ENCODE data around the gene GRK2.

Gene GRK2

DNA sequence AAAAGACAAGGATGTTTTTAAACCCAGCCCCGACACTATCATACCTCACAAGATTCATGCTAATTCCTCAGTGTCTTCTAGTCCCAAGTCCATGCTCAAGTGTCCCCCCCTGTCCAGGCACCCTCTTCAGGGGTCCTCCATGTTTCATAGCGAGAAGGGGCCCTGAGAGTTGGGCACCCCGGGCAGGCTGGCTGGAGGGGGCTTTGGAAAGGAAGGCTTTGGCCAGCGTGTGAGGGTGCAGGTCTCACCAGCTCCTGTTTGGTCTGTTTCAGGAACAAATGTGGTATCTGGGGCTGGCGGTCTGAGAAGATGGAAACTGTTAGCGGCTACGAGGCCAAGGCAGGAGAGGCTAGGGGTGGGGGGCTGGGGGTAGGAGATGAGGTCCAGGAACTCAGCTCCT is 32.5 kb downstream of the GRK2 start:
- no peaks in the 10 kb centered on the region for H3K27me3 ChIP-seq
- intact Hi-C loops (cut with DNase I; ENCODE audit: low total_unique reads): no loop called here
- H3K4me1 ChIP-seq: peaks cover 0 to 19% (median 12%) of the 10 kb centered on the region in 4 donors
- H3K4me3 ChIP-seq: no peak overlapping the region
- no peak for DNase-seq
- H3K27ac ChIP-seq: no peak overlapping the region
- peaks cover 0 to 9% (median 0%) of the 10 kb centered on the region in 3 donors for H3K9me3 ChIP-seq
- TF ChIP-seq CTCF (IDR thresholded peaks at IDR 0.05): no peak
- peaks cover 39 to 75% (median 60%) of the 10 kb centered on the region in 3 donors for H3K36me3 ChIP-seq

DNA sequence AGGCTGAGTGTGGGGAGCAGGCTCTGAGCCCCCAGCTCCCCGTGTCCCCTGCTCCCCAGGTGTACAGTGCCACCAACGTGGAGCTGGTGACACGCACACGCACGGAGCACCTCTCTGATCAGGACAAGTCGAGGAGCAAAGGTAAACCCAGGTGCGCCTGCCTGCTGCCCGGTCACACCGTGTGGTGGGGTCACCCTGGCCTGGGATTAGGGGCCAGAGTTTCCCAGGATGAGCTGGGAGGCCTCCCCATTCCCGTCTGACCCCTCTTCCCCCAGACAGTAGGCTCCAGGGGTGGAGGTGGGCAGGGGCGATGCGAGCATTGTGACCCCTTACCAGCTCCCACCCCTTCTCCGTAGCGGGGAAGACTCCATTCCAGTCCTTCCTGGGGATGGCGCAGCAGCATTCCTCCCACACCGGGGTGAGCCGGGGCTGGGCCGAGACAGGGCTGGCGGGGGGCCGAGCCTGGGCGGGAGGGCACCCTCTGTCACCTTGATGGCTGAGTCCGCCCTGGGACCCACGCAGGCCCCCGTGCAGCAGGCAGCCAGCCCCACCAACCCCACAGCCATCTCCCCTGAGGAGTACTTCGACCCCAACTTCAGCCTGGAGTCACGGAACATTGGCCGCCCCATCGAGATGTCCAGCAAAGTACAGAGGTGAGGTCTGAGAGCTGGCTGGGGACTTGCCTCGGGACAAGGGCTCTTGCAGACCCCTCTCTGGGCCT is 33.4 kb downstream of the GRK2 start:
- intact Hi-C loops (cut with DNase I; ENCODE audit: low total_unique reads): no loop called here
- peaks cover 39 to 72% (median 57%) of the 10 kb centered on the region in 3 donors for H3K36me3 ChIP-seq

DNA sequence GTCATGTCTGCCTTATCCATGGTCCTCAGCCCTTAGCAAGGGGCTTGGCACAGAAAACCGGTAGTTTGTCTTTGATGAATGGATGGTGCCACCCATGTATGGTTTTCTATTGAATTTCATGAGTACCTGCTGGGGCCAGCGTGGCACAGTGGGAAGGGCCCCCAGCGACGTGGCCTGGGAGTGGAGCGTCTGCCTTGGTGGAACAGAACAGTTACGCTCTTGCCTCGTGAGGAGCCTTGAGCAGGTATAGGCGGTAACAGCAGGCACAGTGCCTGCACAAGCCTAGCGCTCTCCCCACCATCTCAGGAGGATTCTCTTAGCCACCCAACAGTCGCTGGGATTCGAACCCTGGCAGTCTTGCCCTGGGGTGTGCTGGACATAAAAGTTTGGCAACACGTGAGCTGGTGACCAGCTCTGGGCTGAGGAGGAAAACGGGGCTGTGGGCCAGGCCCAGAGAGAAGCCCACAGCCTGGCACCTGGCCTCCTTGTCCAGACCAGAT is 34.0 kb downstream of the GRK2 start:
- intact Hi-C loops (cut with DNase I; ENCODE audit: low total_unique reads): no loop called here
- no peak for TF ChIP-seq CTCF (IDR thresholded peaks at IDR 0.05)
- Histone ChIP-seq H3K36me3 (peaks cover 34 to 65% (median 50%) of the 10 kb centered on the region in 3 donors), H3K9me3 (peaks cover 0 to 7% (median 0%) of the 10 kb centered on the region in 3 donors), H3K4me1 (peaks cover 0 to 30% (median 24%) of the 10 kb centered on the region in 4 donors), H3K4me3 (no peak overlapping the region), H3K27me3 (no peaks in the 10 kb centered on the region), H3K27ac (no peak overlapping the region)
- DNase-seq: peak; percentile 12 to 48

More for the DNA sequence above, 33.4 kb downstream of the GRK2 start:
- Histone ChIP-seq H3K4me3 (no peak overlapping the region), H3K27me3 (no peaks in the 10 kb centered on the region), H3K27ac (no peak overlapping the region), H3K4me1 (peaks cover 0 to 27% (median 20%) of the 10 kb centered on the region in 4 donors), H3K9me3 (peaks cover 0 to 9% (median 0%) of the 10 kb centered on the region in 3 donors)
- no peak for TF ChIP-seq CTCF (IDR thresholded peaks at IDR 0.05)
- DNase-seq: peak; percentile 14 to 62

GRCh38 chr11:67300756-67301312 is 34.6 kb downstream of the GRK2 start:
- DNase-seq: peak in 1 of 2 donors; percentile 67
- Histone ChIP-seq H3K4me1 (peaks cover 0 to 33% (median 24%) of the 10 kb centered on the region in 4 donors), H3K36me3 (peaks cover 28 to 60% (median 45%) of the 10 kb centered on the region in 3 donors), H3K27me3 (no peaks in the 10 kb centered on the region), H3K9me3 (peaks cover 0 to 1% (median 0%) of the 10 kb centered on the region in 3 donors), H3K27ac (no peak overlapping the region), H3K4me3 (no peak overlapping the region)
- no peak for TF ChIP-seq CTCF (IDR thresholded peaks at IDR 0.05)
- intact Hi-C loops (cut with DNase I; ENCODE audit: low total_unique reads): no loop called here

GRCh38 chr11:67301313-67301921 is 35.1 kb downstream of the GRK2 start:
- Histone ChIP-seq H3K27me3 (no peaks in the 10 kb centered on the region), H3K27ac (peak overlapping the region in 1 of 2 donors; percentile 92), H3K4me1 (peaks cover 0 to 33% (median 24%) of the 10 kb centered on the region in 4 donors), H3K9me3 (no peaks in the 10 kb centered on the region), H3K36me3 (peaks cover 28 to 54% (median 42%) of the 10 kb centered on the region in 3 donors), H3K4me3 (no peak overlapping the region)
- intact Hi-C loops (cut with DNase I; ENCODE audit: low total_unique reads): no loop called here
- DNase-seq: peak in 1 of 2 donors; percentile 62
- TF ChIP-seq CTCF (IDR thresholded peaks at IDR 0.05): no peak
